Neural cell (in vitro differentiated cells): ENCODE measurements around the gene COMP. TPM values are rescaled to one million over a fixed set of nuclear protein-coding genes. Genes with fewer than 3 reads are reported as not detected.

Source experiments
- H2AFZ ChIP-seq: fragments of 200-600, 300-800 bp; sonication (generic), shearing (Covaris generic); 2 replicates; pipeline ENCODE4 v1.6.0; 2014; ENCODE audit warnings: low read depth, mild to moderate bottlenecking, antibody characterized with exemption, low read length, moderate library complexity
- H3F3A ChIP-seq: fragments of 200-600 bp; shearing (Covaris generic); 2 replicates; pipeline ENCODE4 v1.6.1; 2016; ENCODE audit warnings: mild to moderate bottlenecking, moderate library complexity, mixed read lengths, antibody characterized with exemption, low read length; ENCODE audit not compliant: insufficient read depth, poor library complexity, severe bottlenecking
- H3K27ac ChIP-seq: fragments of 200-600, 300-800 bp; sonication (generic), shearing (Covaris generic); 2 replicates; pipeline ENCODE4 v1.5.1; 2014; ENCODE audit warnings: mild to moderate bottlenecking, low read length, moderate library complexity
- H3K27me3 ChIP-seq: fragments of 300-800, 200-600 bp; sonication (generic), shearing (Covaris generic); 2 replicates; pipeline ENCODE4 v1.6.0; 2014; ENCODE audit warnings: mild to moderate bottlenecking, low read depth, low read length, moderate library complexity; ENCODE audit not compliant: insufficient read depth
- H3K36me3 ChIP-seq: fragments of 300-800, 200-600 bp; sonication (generic), shearing (Covaris generic); 2 replicates; pipeline ENCODE4 v1.5.1; 2014; ENCODE audit warnings: mild to moderate bottlenecking, antibody characterized with exemption, low read length, moderate library complexity; ENCODE audit not compliant: insufficient read depth
- H3K4me2 ChIP-seq: fragments of 300-800, 200-600 bp; sonication (generic), shearing (Covaris generic); 2 replicates; pipeline ENCODE4 v1.6.0; 2014; ENCODE audit warnings: mild to moderate bottlenecking, low read length
- H3K4me3 ChIP-seq: fragments of 300-800, 200-600 bp; sonication (generic), shearing (Covaris generic); 2 replicates; pipeline ENCODE4 v1.5.1; 2014; ENCODE audit warnings: mild to moderate bottlenecking, low read length, moderate library complexity
- H3K79me2 ChIP-seq: fragments of 200-600 bp; shearing (Covaris generic); replicated peaks from 2 replicates; pipeline ENCODE4 v1.6.0; 2014; ENCODE audit warnings: mild to moderate bottlenecking, low read length, moderate library complexity; ENCODE audit not compliant: insufficient read depth
- H3K9ac ChIP-seq: fragments of 300-800, 200-600 bp; sonication (generic), shearing (Covaris generic); 2 replicates; pipeline ENCODE4 v1.6.1; 2016; ENCODE audit warnings: mild to moderate bottlenecking, low read length, mixed read lengths
- H3K9me2 ChIP-seq: fragments of 200-600 bp; shearing (Covaris generic); 2 replicates; pipeline ENCODE4 v1.6.1; 2016; ENCODE audit warnings: mild to moderate bottlenecking, low read length, mixed read lengths; ENCODE audit not compliant: insufficient read depth
- H3K9me3 ChIP-seq: fragments of 200-600, 300-800 bp; sonication (generic), shearing (Covaris generic); 2 replicates; pipeline ENCODE4 v1.6.1; 2016; ENCODE audit warnings: mild to moderate bottlenecking, mixed run types, low read length, moderate library complexity, mixed read lengths
- H4K20me1 ChIP-seq: fragments of 200-600 bp; shearing (Covaris generic); 2 replicates; pipeline ENCODE4 v1.6.1; 2016; ENCODE audit warnings: mild to moderate bottlenecking, mixed run types; ENCODE audit not compliant: insufficient read depth
- EP300 ChIP-seq: fragments of 450-650 bp; conservative IDR thresholded peaks from 2 replicates; pipeline ENCODE4 v1.6.1; 2014; ENCODE audit warnings: antibody characterized with exemption, mild to moderate bottlenecking, moderate library complexity; ENCODE audit not compliant: poor library complexity, severe bottlenecking
- EZH2 ChIP-seq: fragments of 200-600, 300-800 bp; shearing (Covaris generic), sonication (generic); IDR thresholded peaks from 2 replicates; pipeline ENCODE4 v1.6.1; 2014; ENCODE audit warnings: antibody characterized with exemption, low read length, borderline replicate concordance, mild to moderate bottlenecking; ENCODE audit not compliant: insufficient read depth, poor library complexity, severe bottlenecking
- MXI1 ChIP-seq: fragments of 450-650 bp; conservative IDR thresholded peaks from 2 replicates; pipeline ENCODE4 v1.6.1; 2014; ENCODE audit warnings: antibody characterized with exemption, mild to moderate bottlenecking; ENCODE audit not compliant: poor library complexity, severe bottlenecking
- POLR2AphosphoS5 ChIP-seq: IDR thresholded peaks from 2 replicates; pipeline ENCODE4 v1.6.1; 2012
- RAD21 ChIP-seq: fragments of 450-650 bp; conservative IDR thresholded peaks from 2 replicates; pipeline ENCODE4 v1.6.1; 2014; ENCODE audit warnings: antibody characterized with exemption, mild to moderate bottlenecking, moderate library complexity
- REST ChIP-seq: IDR thresholded peaks from 2 replicates; pipeline ENCODE4 v1.6.1; 2012; ENCODE audit warnings: borderline replicate concordance
- SMC3 ChIP-seq: fragments of 450-650 bp; conservative IDR thresholded peaks from 2 replicates; pipeline ENCODE4 v1.6.1; 2014; ENCODE audit warnings: antibody characterized with exemption, mild to moderate bottlenecking, moderate library complexity; ENCODE audit not compliant: poor library complexity
- TAF1 ChIP-seq: IDR thresholded peaks from 2 replicates; pipeline ENCODE4 v1.6.1; 2012; ENCODE audit warnings: low read depth
- polyA plus RNA-seq: library from polyadenylated mRNA; depleted of rRNA; stranded (reverse); fragments of >200 nt; gene quantifications from 2 replicates; pipeline ENCODE4 v1.2.3, GENCODE V29; 2014
- TF ChIP-seq, protein P1 (sequence below): fragments of 450-650 bp; IDR thresholded peaks from 2 replicates; pipeline ENCODE4 v1.5.1; 2014; ENCODE audit warnings: antibody characterized with exemption, mild to moderate bottlenecking, moderate library complexity; ENCODE audit not compliant: poor library complexity, severe bottlenecking

COMP gene
- polyA plus RNA-seq, 1 donor from 2014 or later, result not detected

- H3K9ac ChIP-seq, result no peak overlapping the region
- H3K9me3 ChIP-seq, result no peaks in the 10 kb centered on the region
- TF ChIP-seq MXI1, result no peak
- TF ChIP-seq, protein P1, sequence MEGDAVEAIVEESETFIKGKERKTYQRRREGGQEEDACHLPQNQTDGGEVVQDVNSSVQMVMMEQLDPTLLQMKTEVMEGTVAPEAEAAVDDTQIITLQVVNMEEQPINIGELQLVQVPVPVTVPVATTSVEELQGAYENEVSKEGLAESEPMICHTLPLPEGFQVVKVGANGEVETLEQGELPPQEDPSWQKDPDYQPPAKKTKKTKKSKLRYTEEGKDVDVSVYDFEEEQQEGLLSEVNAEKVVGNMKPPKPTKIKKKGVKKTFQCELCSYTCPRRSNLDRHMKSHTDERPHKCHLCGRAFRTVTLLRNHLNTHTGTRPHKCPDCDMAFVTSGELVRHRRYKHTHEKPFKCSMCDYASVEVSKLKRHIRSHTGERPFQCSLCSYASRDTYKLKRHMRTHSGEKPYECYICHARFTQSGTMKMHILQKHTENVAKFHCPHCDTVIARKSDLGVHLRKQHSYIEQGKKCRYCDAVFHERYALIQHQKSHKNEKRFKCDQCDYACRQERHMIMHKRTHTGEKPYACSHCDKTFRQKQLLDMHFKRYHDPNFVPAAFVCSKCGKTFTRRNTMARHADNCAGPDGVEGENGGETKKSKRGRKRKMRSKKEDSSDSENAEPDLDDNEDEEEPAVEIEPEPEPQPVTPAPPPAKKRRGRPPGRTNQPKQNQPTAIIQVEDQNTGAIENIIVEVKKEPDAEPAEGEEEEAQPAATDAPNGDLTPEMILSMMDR, result no peak
- no peak for TF ChIP-seq TAF1
- TF ChIP-seq RAD21, result no peak
- no peak for TF ChIP-seq POLR2AphosphoS5
- no peak for TF ChIP-seq EP300
- no peak for TF ChIP-seq REST
- no peak for TF ChIP-seq SMC3
- no peaks in the 10 kb centered on the region for H3F3A ChIP-seq
- no peak overlapping the region for H3K4me3 ChIP-seq
- H3K79me2 ChIP-seq, result no peaks in the 10 kb centered on the region
- no peaks in the 10 kb centered on the region for H3K9me2 ChIP-seq
- no peaks in the 10 kb centered on the region for H3K27me3 ChIP-seq
- no peak overlapping the region for H2AFZ ChIP-seq
- H3K36me3 ChIP-seq, result no peaks in the 10 kb centered on the region
- no peaks in the 10 kb centered on the region for H4K20me1 ChIP-seq
- no peak overlapping the region for H3K4me2 ChIP-seq
- H3K27ac ChIP-seq, result no peak overlapping the region
These were observed 20.3 kb downstream of the COMP start for GRCh38 chr19:18770663-18771327.

DNA sequence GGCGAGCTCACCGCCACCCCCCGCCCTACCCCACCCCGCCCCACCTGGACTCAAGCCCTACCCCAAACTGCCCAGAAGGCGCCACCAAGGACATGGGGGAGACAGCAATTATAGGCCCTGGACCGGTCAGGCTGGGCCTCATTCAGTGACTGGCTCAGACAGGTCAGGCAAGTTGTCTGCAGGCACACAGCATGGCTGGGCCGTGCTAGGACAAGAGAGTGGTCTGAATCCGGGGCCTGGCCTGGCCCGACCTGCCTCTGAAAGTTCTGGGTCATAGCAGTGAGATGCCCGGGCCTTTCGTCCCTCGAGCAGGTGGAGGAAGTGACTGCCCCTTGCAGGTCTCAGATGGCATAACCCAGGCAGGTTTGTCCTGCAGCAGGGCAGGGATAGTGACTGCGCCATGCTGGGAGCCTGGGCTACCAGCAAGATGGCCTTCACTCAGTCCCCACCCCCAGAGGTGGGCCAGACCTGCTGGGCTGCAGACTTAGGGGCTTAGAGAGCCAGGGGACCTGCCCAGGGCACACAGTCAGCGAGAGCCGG is 21.0 kb downstream of the COMP start:
- no peak overlapping the region for H2AFZ ChIP-seq
- H3K27ac ChIP-seq, result no peak overlapping the region
- H3K9me2 ChIP-seq, result no peaks in the 10 kb centered on the region
- no peak overlapping the region for H3K4me3 ChIP-seq
- no peaks in the 10 kb centered on the region for H3F3A ChIP-seq
- H3K9me3 ChIP-seq, result no peaks in the 10 kb centered on the region
- H4K20me1 ChIP-seq, result no peaks in the 10 kb centered on the region
- H3K4me2 ChIP-seq, result no peak overlapping the region
- no peak overlapping the region for H3K9ac ChIP-seq
- no peaks in the 10 kb centered on the region for H3K27me3 ChIP-seq
- no peaks in the 10 kb centered on the region for H3K36me3 ChIP-seq
- TF ChIP-seq POLR2AphosphoS5 (no peak), EZH2 (no peak), MXI1 (no peak), REST (no peak), EP300 (no peak), TAF1 (no peak), SMC3 (no peak), RAD21 (no peak)
- TF ChIP-seq, protein P1, result no peak
- H3K79me2 ChIP-seq, result no peaks in the 10 kb centered on the region
